DMS79 (cell line): ENCODE measurements around the gene MLST8.
A peak's percentile ranks its signal among the peaks of the same experiment; 100 is the strongest.

ENCODE experiments used
- DNase-seq: peaks from one replicate; lab custom pipeline; 2025; lab: John Stamatoyannopoulos, UW

MLST8 gene

GRCh38 chr16:2205104-2205966, at the start of gene MLST8:
TSS of gene MLST8 (plus strand) at chr16:2205454. CDS start at chr16:2206086, 632 bp downstream.
- DNase-seq, result peak; percentile 53

GRCh38 chr16:2155977-2156848, 49.0 kb upstream of the MLST8 start:
- no peak for DNase-seq

GRCh38 chr16:2156849-2157224, 48.4 kb upstream of the MLST8 start:
- no peak for DNase-seq

- no peak for DNase-seq
Observed at GRCh38 chr16:2157480-2158261, 47.6 kb upstream of the MLST8 start.

- DNase-seq, result no peak
Observed at GRCh38 chr16:2158262-2158638, 47.0 kb upstream of the MLST8 start.

- DNase-seq, result no peak
Observed at GRCh38 chr16:2159175-2159838, 45.9 kb upstream of the MLST8 start.

- DNase-seq, result no peak
Observed at GRCh38 chr16:2160915-2161551, 44.2 kb upstream of the MLST8 start.

- DNase-seq, result no peak
Observed at GRCh38 chr16:2161911-2162310, 43.3 kb upstream of the MLST8 start.

- no peak for DNase-seq
Observed at GRCh38 chr16:2162676-2163118, 42.6 kb upstream of the MLST8 start.

GRCh38 chr16:2163211-2163881, 41.9 kb upstream of the MLST8 start:
- DNase-seq, result no peak

GRCh38 chr16:2165861-2166260, 39.4 kb upstream of the MLST8 start:
- no peak for DNase-seq

- DNase-seq, result no peak
Observed at GRCh38 chr16:2166263-2167067, 38.8 kb upstream of the MLST8 start.

- DNase-seq, result no peak
Observed at GRCh38 chr16:2167068-2167638, 38.1 kb upstream of the MLST8 start.

GRCh38 chr16:2170080-2170479, 35.2 kb upstream of the MLST8 start:
- no peak for DNase-seq

- no peak for DNase-seq
Observed at GRCh38 chr16:2170587-2171435, 34.4 kb upstream of the MLST8 start.

GRCh38 chr16:2171601-2172178, 33.6 kb upstream of the MLST8 start:
- no peak for DNase-seq

- DNase-seq, result no peak
Observed at GRCh38 chr16:2172688-2173335, 32.4 kb upstream of the MLST8 start.

GRCh38 chr16:2173366-2173765, 31.9 kb upstream of the MLST8 start:
- no peak for DNase-seq
